ENCODE data around the gene TAB3.

TAB3 gene

DNA sequence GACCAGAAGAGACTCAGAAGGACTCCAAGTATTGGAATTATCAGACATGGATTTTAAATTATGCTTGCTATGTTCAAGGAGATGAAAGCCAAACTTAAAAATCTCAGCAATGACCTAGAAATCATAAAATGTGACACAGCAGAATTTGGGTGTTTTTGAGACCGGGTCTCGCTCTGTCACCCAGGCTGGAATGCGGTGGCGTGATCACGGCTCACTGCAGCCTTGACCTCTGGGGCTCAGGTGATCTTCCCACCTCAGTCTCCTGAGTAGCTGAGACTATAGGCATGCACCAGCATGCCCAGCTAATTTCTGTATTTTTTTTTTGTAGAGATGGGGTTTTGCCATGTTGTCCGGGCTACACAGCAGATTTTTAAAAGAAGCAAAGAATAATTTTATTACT lies 12.7 kb downstream of the TAB3 start:
- no peak overlapping the region for H3K4me3 ChIP-seq (replicated peaks; ENCODE audit: low read depth, low read length)
- TF ChIP-seq, protein P1, sequence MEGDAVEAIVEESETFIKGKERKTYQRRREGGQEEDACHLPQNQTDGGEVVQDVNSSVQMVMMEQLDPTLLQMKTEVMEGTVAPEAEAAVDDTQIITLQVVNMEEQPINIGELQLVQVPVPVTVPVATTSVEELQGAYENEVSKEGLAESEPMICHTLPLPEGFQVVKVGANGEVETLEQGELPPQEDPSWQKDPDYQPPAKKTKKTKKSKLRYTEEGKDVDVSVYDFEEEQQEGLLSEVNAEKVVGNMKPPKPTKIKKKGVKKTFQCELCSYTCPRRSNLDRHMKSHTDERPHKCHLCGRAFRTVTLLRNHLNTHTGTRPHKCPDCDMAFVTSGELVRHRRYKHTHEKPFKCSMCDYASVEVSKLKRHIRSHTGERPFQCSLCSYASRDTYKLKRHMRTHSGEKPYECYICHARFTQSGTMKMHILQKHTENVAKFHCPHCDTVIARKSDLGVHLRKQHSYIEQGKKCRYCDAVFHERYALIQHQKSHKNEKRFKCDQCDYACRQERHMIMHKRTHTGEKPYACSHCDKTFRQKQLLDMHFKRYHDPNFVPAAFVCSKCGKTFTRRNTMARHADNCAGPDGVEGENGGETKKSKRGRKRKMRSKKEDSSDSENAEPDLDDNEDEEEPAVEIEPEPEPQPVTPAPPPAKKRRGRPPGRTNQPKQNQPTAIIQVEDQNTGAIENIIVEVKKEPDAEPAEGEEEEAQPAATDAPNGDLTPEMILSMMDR (IDR thresholded peaks at IDR 0.05; ENCODE audit: low read depth, low read length, missing control alignments), result no peak
- no peak for DNase-seq (ENCODE audit: extremely low read depth, low read depth)

DNA sequence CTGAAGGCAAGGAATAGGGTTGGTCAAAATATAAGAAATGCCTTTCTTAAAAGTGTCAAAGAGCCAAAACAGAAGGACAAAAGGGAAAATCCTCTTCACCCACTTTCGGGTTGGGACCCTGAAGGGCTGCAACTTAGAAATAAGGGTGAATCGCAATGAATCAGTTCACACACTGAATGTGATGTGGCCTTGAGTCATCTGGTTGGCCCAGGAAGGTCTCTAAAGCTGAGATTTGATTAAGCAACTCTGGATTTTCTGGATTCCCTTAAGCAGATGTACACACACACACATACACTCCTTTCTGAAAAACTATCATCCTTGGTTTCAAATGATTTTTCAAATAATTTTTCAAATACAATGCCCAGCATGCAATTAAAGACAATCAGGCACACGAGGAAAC lies 13.1 kb downstream of the TAB3 start:
- TF ChIP-seq, protein P1 (IDR thresholded peaks at IDR 0.05; ENCODE audit: low read depth, low read length, missing control alignments), result no peak
- DNase-seq (ENCODE audit: extremely low read depth, low read depth), result no peak
- H3K4me3 ChIP-seq (replicated peaks; ENCODE audit: low read depth, low read length), result no peak overlapping the region

DNA sequence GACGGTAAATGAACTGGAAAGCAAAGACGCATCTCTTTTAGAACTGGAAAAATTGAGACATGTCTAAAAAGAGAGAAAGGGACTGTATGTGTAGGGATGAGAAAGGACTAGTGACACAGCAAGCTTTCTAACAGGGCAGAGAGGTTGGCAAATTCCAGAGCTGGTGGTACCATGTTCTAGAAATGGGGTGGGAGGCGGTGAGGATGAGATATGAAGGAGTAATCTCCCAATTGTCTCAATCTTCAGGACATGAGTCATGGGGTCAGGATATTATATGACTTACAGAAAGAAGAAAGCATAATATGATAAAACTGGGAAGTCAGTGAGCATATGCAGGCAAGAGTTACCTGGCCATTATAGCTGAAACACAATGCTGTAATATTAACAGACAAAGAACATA lies 14.2 kb downstream of the TAB3 start:
- TF ChIP-seq, protein P1 (IDR thresholded peaks at IDR 0.05; ENCODE audit: low read depth, low read length, missing control alignments), result no peak
- DNase-seq (ENCODE audit: extremely low read depth, low read depth), result no peak
- no peak overlapping the region for H3K4me3 ChIP-seq (replicated peaks; ENCODE audit: low read depth, low read length)

DNA sequence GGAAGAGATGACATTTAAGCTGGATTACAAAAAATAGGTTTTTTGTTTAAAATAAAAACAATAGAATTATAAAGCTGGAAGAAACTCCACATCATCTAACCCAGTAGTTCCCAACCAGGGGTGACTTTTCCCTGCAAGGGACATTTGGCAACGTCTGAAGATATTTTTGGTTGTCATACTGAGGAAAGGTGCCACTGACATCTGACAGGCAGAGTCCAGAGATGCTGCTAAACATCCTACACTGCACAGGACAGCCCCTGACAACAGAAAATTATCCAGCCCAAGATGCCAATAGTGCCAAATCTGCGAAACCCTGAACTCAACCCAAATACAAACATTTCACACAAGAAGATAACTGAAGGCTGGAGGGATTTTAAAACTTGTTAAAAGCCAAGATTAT lies 18.5 kb downstream of the TAB3 start:
- TF ChIP-seq, protein P1 (IDR thresholded peaks at IDR 0.05; ENCODE audit: low read depth, low read length, missing control alignments), result no peak
- H3K4me3 ChIP-seq (replicated peaks; ENCODE audit: low read depth, low read length), result no peak overlapping the region
- no peak for DNase-seq (ENCODE audit: extremely low read depth, low read depth)

DNA sequence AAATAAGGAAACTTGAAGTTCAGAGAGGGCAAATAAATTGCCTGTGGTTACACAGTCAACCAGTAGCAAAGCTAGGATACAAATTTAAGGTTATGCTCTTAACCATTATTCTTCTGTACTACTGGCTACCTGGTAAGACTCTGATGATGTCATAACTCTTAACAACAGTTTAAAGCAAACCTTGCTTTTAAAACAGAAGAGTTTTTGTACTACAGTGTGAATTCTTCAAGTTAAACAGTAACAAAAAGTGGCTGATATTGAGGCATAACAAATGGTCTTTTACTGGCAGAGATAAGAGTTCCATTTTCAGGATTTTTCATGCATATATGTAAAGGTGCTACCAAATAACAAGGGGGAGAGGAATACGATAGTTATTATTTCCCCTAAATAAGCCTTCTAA lies 23.4 kb downstream of the TAB3 start:
- no peak for DNase-seq (ENCODE audit: extremely low read depth, low read depth)
- no peak overlapping the region for H3K4me3 ChIP-seq (replicated peaks; ENCODE audit: low read depth, low read length)
- TF ChIP-seq, protein P1 (IDR thresholded peaks at IDR 0.05; ENCODE audit: low read depth, low read length, missing control alignments), result no peak

DNA sequence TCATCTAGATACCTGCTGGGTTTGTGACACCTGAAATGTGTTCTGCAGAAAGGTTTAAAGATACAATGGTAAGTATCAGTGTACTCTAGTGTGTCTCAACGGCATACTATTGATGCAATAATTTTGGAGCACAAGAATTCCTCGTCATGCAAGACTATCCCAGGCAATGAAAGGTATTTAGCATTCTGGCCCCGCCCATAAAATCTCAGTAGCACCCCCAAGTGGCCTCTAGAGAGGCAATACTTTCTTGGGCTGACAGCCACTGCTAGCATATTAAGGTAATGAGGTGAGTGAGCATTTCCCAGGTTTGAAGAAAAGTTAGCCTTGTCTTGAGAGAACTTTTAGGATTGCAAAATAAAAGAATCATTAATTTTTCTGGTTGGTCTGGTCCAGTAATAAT lies 24.0 kb downstream of the TAB3 start:
- no peak overlapping the region for H3K4me3 ChIP-seq (replicated peaks; ENCODE audit: low read depth, low read length)
- TF ChIP-seq, protein P1 (IDR thresholded peaks at IDR 0.05; ENCODE audit: low read depth, low read length, missing control alignments), result no peak
- no peak for DNase-seq (ENCODE audit: extremely low read depth, low read depth)

DNA sequence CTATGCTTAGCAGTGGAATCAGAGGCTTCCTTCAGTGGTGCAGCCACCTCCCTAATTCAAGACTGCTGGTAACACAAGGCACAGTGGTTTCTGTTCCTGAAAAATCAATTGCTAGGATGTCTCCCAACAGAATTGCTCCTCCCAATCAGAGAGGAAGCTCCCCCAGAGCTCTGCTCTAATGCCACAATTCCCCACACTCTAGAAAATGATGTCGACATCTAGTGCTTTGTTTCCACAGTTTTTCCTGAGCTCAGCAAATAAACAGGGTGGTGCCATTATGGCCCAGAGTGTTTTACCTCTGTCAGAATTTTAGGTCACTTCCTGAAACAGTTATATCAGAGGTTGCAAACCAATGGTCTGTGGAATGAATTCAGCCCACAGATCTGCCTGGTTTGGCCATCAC lies 24.7 kb downstream of the TAB3 start:
- TF ChIP-seq, protein P1 (IDR thresholded peaks at IDR 0.05; ENCODE audit: low read depth, low read length, missing control alignments), result no peak
- H3K4me3 ChIP-seq (replicated peaks; ENCODE audit: low read depth, low read length), result no peak overlapping the region
- DNase-seq (ENCODE audit: extremely low read depth, low read depth), result no peak

Data from HFF-Myc (cell line).